ENCODE data around the gene TSPAN11.

TSPAN11 gene

GRCh38 chr12:30982413-30982812 lies 55.9 kb downstream of the TSPAN11 start:
- no peak for DNase-seq

GRCh38 chr12:30985814-30986452 lies 59.4 kb downstream of the TSPAN11 start:
- peak; percentile 13 for DNase-seq

GRCh38 chr12:30988086-30988485 lies 61.5 kb downstream of the TSPAN11 start:
- no peak for DNase-seq

- DNase-seq, result no peak
These were observed 62.2 kb downstream of the TSPAN11 start for GRCh38 chr12:30988646-30989286.

GRCh38 chr12:30989754-30990153 lies 63.2 kb downstream of the TSPAN11 start:
- peak; percentile 88 for DNase-seq

- no peak for DNase-seq
These were observed 63.8 kb downstream of the TSPAN11 start for GRCh38 chr12:30990316-30990715.

GRCh38 chr12:30990776-30991175 lies 64.2 kb downstream of the TSPAN11 start:
- DNase-seq, result no peak

- DNase-seq, result no peak
These were observed 64.9 kb downstream of the TSPAN11 start for GRCh38 chr12:30991466-30991865.

- no peak for DNase-seq
These were observed 65.8 kb downstream of the TSPAN11 start for GRCh38 chr12:30992381-30992780.

GRCh38 chr12:30993766-30994165 lies 67.2 kb downstream of the TSPAN11 start:
- no peak for DNase-seq

- no peak for DNase-seq
These were observed 67.7 kb downstream of the TSPAN11 start for GRCh38 chr12:30994274-30994673.

GRCh38 chr12:30996255-30996654 lies 69.7 kb downstream of the TSPAN11 start:
- peak; percentile 48 for DNase-seq

- peak; percentile 28 for DNase-seq
These were observed 70.2 kb downstream of the TSPAN11 start for GRCh38 chr12:30996752-30997151.

GRCh38 chr12:30997685-30998440 lies 71.3 kb downstream of the TSPAN11 start:
- no peak for DNase-seq

GRCh38 chr12:30999011-30999410 lies 72.5 kb downstream of the TSPAN11 start:
- no peak for DNase-seq

GRCh38 chr12:30999723-31000122 lies 73.2 kb downstream of the TSPAN11 start:
- DNase-seq, result no peak

- DNase-seq, result no peak
These were observed 74.2 kb downstream of the TSPAN11 start for GRCh38 chr12:31000751-31001150.

GRCh38 chr12:31001581-31002360 lies 75.2 kb downstream of the TSPAN11 start:
- no peak for DNase-seq

- no peak for DNase-seq
These were observed 75.8 kb downstream of the TSPAN11 start for GRCh38 chr12:31002361-31002725.

- no peak for DNase-seq
These were observed 76.5 kb downstream of the TSPAN11 start for GRCh38 chr12:31002999-31003398.

- DNase-seq, result no peak
These were observed 77.5 kb downstream of the TSPAN11 start for GRCh38 chr12:31003861-31004640.

- peak; percentile 68 for DNase-seq
These were observed 78.1 kb downstream of the TSPAN11 start for GRCh38 chr12:31004666-31005065.
